Measurements from ENCODE around the gene SLC4A8.

GRCh38 chr12:51458635-51459034 is 34.0 kb downstream of the SLC4A8 start:
- TF ChIP-seq ISL1 (CRISPR knock-in tag; IDR thresholded peaks at IDR 0.05): no peak
- TF ChIP-seq ZFP30 (CRISPR knock-in tag; IDR thresholded peaks at IDR 0.05): no peak
- no peak for TF ChIP-seq PATZ1 (CRISPR knock-in tag; IDR thresholded peaks at IDR 0.05; ENCODE audit: borderline replicate concordance)
